ENCODE measurements around the gene CELF2. TPM values are rescaled to one million over a fixed set of nuclear protein-coding genes. Genes with fewer than 3 reads are reported as not detected.

Gene CELF2
- total and polyA plus RNA-seq, 9 of the 15 experiments (the other 6 are each of a cell fraction or from before 2014, with no cell fraction given), result 4.0 to 20.3 (median 11.1) TPM

GRCh38 chr10:11141571-11142091 is 124.0 kb downstream of the CELF2 start (continued):
- no peak for TF ChIP-seq CHD2 (IDR thresholded peaks at IDR 0.05; ENCODE audit: low read depth, low read length)
- TF ChIP-seq CGGBP1 (CRISPR knock-in tag; IDR thresholded peaks at IDR 0.05), result no peak
- TF ChIP-seq ZC3H11A (IDR thresholded peaks at IDR 0.05; ENCODE audit: low read depth, low read length), result no peak
- peak; percentile 71; the same call in 1 of the 2 replicates for TF ChIP-seq ZBED1 (IDR thresholded peaks at IDR 0.05)
- TF ChIP-seq PHF8 (IDR thresholded peaks at IDR 0.05; ENCODE audit: borderline replicate concordance, low read length), result no peak
- TF ChIP-seq KLF13 (tag; IDR thresholded peaks at IDR 0.05; ENCODE audit: borderline replicate concordance, low read depth), result no peak
- peak; percentile 80; the same call in 1 of the 2 replicates for TF ChIP-seq PHB2 (IDR thresholded peaks at IDR 0.05; ENCODE audit: low read depth)
- peak; percentile 97 for TF ChIP-seq NCOR1 (IDR thresholded peaks at IDR 0.05)
- TF ChIP-seq ZNF79 (CRISPR knock-in tag; IDR thresholded peaks at IDR 0.05; ENCODE audit: low read depth), result no peak
- no peak for TF ChIP-seq ZNF175 (CRISPR knock-in tag; IDR thresholded peaks at IDR 0.05; ENCODE audit: low read depth)
- peak; percentile 34; the same call in 1 of the 2 replicates for TF ChIP-seq CHAMP1 (IDR thresholded peaks at IDR 0.05)
- TF ChIP-seq ZNF121 (CRISPR knock-in tag; conservative IDR thresholded peaks at IDR 0.05), result no peak
- TF ChIP-seq, protein P1, sequence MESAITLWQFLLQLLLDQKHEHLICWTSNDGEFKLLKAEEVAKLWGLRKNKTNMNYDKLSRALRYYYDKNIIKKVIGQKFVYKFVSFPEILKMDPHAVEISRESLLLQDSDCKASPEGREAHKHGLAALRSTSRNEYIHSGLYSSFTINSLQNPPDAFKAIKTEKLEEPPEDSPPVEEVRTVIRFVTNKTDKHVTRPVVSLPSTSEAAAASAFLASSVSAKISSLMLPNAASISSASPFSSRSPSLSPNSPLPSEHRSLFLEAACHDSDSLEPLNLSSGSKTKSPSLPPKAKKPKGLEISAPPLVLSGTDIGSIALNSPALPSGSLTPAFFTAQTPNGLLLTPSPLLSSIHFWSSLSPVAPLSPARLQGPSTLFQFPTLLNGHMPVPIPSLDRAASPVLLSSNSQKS (CRISPR knock-in tag; IDR thresholded peaks at IDR 0.05), result no peak
- TF ChIP-seq, protein P2, sequence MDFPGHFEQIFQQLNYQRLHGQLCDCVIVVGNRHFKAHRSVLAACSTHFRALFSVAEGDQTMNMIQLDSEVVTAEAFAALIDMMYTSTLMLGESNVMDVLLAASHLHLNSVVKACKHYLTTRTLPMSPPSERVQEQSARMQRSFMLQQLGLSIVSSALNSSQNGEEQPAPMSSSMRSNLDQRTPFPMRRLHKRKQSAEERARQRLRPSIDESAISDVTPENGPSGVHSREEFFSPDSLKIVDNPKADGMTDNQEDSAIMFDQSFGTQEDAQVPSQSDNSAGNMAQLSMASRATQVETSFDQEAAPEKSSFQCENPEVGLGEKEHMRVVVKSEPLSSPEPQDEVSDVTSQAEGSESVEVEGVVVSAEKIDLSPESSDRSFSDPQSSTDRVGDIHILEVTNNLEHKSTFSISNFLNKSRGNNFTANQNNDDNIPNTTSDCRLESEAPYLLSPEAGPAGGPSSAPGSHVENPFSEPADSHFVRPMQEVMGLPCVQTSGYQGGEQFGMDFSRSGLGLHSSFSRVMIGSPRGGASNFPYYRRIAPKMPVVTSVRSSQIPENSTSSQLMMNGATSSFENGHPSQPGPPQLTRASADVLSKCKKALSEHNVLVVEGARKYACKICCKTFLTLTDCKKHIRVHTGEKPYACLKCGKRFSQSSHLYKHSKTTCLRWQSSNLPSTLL (IDR thresholded peaks at IDR 0.05), result no peak
- no peak for TF ChIP-seq ZNF717 (CRISPR knock-in tag; IDR thresholded peaks at IDR 0.05)
- TF ChIP-seq NCOA2 (IDR thresholded peaks at IDR 0.05; ENCODE audit: partially characterized antibody in 2 of 2), result peak; percentile 38 to 77
- no peak for TF ChIP-seq SMAD2 (IDR thresholded peaks at IDR 0.05; ENCODE audit: low read depth, low read length)
- TF ChIP-seq EWSR1 (IDR thresholded peaks at IDR 0.05; ENCODE audit: borderline replicate concordance, low read depth, partially characterized antibody), result no peak
- TF ChIP-seq FUS (optimal IDR thresholded peaks at IDR 0.05; ENCODE audit: low read depth, low read length), result no peak
- no peak for TF ChIP-seq ASH1L (IDR thresholded peaks at IDR 0.05; ENCODE audit: borderline replicate concordance, low read depth, partially characterized antibody)
- TF ChIP-seq ZBTB8A (IDR thresholded peaks at IDR 0.05; ENCODE audit: partially characterized antibody), result no peak
- no peak for TF ChIP-seq ETS2 (tag; IDR thresholded peaks at IDR 0.05; ENCODE audit: borderline replicate concordance, poor library complexity, severe bottlenecking)
- TF ChIP-seq RAD51 (IDR thresholded peaks at IDR 0.05; ENCODE audit: borderline replicate concordance, low read depth), result 0 out of 2 replicates have a peak, but pooled peaks have one; percentile 3
- TF ChIP-seq NFRKB (IDR thresholded peaks at IDR 0.05; ENCODE audit: low read depth), result no peak
- TF ChIP-seq GATA2 (CRISPR knock-in tag; IDR thresholded peaks at IDR 0.05), result peak; percentile 93

Measured in K562 (cell line).